ENCODE results near the gene FCMR. TPM values are rescaled to one million over a fixed set of nuclear protein-coding genes. Genes with fewer than 3 reads are reported as not detected.
A peak's percentile ranks its signal among the peaks of the same experiment; 100 is the strongest.
"Not testable (repeated sequence)": the region's sequence is repeated elsewhere in the genome, so short reads cannot be mapped to it uniquely, and the experiment has no call there.

FCMR gene
- total RNA-seq, 1 experiment from 2014 or later: 1.7 TPM

- DNase-seq (ENCODE audit: low read depth): no peak
Observed at GRCh38 chr1:206873603-206874188, 48.0 kb downstream of the FCMR start.

- no peak for DNase-seq (ENCODE audit: low read depth)
Observed at GRCh38 chr1:206872139-206872538, 49.6 kb downstream of the FCMR start.

GRCh38 chr1:206868264-206868663 lies 53.5 kb downstream of the FCMR start:
- DNase-seq (ENCODE audit: low read depth): no peak

GRCh38 chr1:206867716-206868115 lies 54.0 kb downstream of the FCMR start:
- no peak for DNase-seq (ENCODE audit: low read depth)

- DNase-seq (ENCODE audit: low read depth): no peak
Observed at GRCh38 chr1:206867239-206867638, 54.5 kb downstream of the FCMR start.

GRCh38 chr1:206866062-206866461 lies 55.7 kb downstream of the FCMR start:
- no peak for DNase-seq (ENCODE audit: low read depth)

- peak; percentile 72 for DNase-seq (ENCODE audit: low read depth)
Observed at GRCh38 chr1:206864939-206865671, 56.6 kb downstream of the FCMR start, which contains the start of gene IL20. IL20 (plus strand) TSS chr1:206865623; CDS start chr1:206865853, 230 bp downstream.

GRCh38 chr1:206863266-206863665 lies 58.5 kb downstream of the FCMR start:
- DNase-seq (ENCODE audit: low read depth): no peak

- DNase-seq (ENCODE audit: low read depth): no peak
Observed at GRCh38 chr1:206860165-206860564, 61.6 kb downstream of the FCMR start.

- no peak for DNase-seq (ENCODE audit: low read depth)
Observed at GRCh38 chr1:206859082-206859521, 62.6 kb downstream of the FCMR start.

GRCh38 chr1:206856674-206857464 lies 64.9 kb downstream of the FCMR start:
- DNase-seq (ENCODE audit: low read depth): peak; percentile 22

- no peak for DNase-seq (ENCODE audit: low read depth)
Observed at GRCh38 chr1:206855859-206856258, 65.9 kb downstream of the FCMR start.

GRCh38 chr1:206854401-206855129 lies 67.2 kb downstream of the FCMR start:
- no peak for DNase-seq (ENCODE audit: low read depth)

GRCh38 chr1:206853696-206854095 lies 68.0 kb downstream of the FCMR start:
- DNase-seq (ENCODE audit: low read depth): not testable (repeated sequence)

Other genes with a start within 250 kb of the FCMR start
- gene MAPKAPK2, start 237.0 kb downstream of the FCMR start, total RNA-seq (2014; rRNA removed; shearing (Covaris generic)): 20.7 and 28.6 TPM in 2 replicates
- gene IL19, start 151.2 kb downstream of the FCMR start, total RNA-seq (2014; rRNA removed; shearing (Covaris generic)): 0.24 TPM in 1 of 2 replicates, not detected in the other
- gene IL10, start 149.4 kb downstream of the FCMR start, total RNA-seq (2014; rRNA removed; shearing (Covaris generic)): not detected in 2 replicates
- gene IL20, start 56.3 kb downstream of the FCMR start, total RNA-seq (2014; rRNA removed; shearing (Covaris generic)): not detected in 2 replicates
- gene IL24, start 24.5 kb downstream of the FCMR start, total RNA-seq (2014; rRNA removed; shearing (Covaris generic)): 2.1 and 2.6 TPM in 2 replicates
- not detected in 2 replicates for gene PIGR, start 24.5 kb upstream of the FCMR start, total RNA-seq (2014; rRNA removed; shearing (Covaris generic))
- not detected in 2 replicates for gene FCAMR, start 48.5 kb upstream of the FCMR start, total RNA-seq (2014; rRNA removed; shearing (Covaris generic))
- 0.10 and 0.12 TPM in 2 replicates for gene C1orf116, start 110.8 kb upstream of the FCMR start, total RNA-seq (2014; rRNA removed; shearing (Covaris generic))
- 6.9 and 7.8 TPM in 2 replicates for gene YOD1, start 129.3 kb upstream of the FCMR start, total RNA-seq (2014; rRNA removed; shearing (Covaris generic))
- 2.8 and 3.2 TPM in 2 replicates for gene PFKFB2, start 131.3 kb upstream of the FCMR start, total RNA-seq (2014; rRNA removed; shearing (Covaris generic))
- not detected in 2 replicates for gene C4BPB, start 166.9 kb upstream of the FCMR start, total RNA-seq (2014; rRNA removed; shearing (Covaris generic))
- not detected in 2 replicates for gene C4BPA, start 182.3 kb upstream of the FCMR start, total RNA-seq (2014; rRNA removed; shearing (Covaris generic))